ENCODE measurements around the gene ATP5IF1.

The ATP5IF1 gene

DNA sequence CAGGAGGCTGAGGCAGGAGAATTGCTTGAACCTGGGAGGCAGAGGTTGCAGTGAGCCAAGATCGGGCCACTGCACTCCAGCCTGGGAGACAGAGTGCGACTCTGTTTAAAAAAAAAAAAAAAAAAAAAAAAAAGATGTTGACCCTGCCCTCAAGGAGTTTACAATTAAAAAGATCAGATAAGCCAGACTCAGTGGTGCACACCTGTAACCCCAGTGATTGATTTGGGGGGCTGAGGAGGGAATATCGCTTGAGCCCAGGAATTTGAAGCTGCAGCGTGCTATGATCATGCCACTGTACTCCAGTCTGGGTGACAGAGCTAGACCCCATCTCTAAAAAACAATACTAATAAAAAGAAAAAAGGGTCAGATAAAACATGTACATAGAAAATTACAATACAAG, 21.8 kb downstream of the ATP5IF1 start:
- DNase-seq (ENCODE audit: low spot score) (no peak), ATAC-seq (ENCODE audit: low read depth) (no peak)
- no peak overlapping the region for H3K27ac ChIP-seq (ENCODE audit: poor library complexity, severe bottlenecking)
- H3K4me1 ChIP-seq (ENCODE audit: insufficient read depth, poor library complexity, severe bottlenecking) = peaks cover 20% of the 10 kb centered on the region
- no peaks in the 10 kb centered on the region for H3K9me3 ChIP-seq (ENCODE audit: severe bottlenecking)
- H3K27me3 ChIP-seq (ENCODE audit: insufficient read depth, poor library complexity, severe bottlenecking) = no peaks in the 10 kb centered on the region
- TF ChIP-seq, protein P1, sequence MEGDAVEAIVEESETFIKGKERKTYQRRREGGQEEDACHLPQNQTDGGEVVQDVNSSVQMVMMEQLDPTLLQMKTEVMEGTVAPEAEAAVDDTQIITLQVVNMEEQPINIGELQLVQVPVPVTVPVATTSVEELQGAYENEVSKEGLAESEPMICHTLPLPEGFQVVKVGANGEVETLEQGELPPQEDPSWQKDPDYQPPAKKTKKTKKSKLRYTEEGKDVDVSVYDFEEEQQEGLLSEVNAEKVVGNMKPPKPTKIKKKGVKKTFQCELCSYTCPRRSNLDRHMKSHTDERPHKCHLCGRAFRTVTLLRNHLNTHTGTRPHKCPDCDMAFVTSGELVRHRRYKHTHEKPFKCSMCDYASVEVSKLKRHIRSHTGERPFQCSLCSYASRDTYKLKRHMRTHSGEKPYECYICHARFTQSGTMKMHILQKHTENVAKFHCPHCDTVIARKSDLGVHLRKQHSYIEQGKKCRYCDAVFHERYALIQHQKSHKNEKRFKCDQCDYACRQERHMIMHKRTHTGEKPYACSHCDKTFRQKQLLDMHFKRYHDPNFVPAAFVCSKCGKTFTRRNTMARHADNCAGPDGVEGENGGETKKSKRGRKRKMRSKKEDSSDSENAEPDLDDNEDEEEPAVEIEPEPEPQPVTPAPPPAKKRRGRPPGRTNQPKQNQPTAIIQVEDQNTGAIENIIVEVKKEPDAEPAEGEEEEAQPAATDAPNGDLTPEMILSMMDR (IDR thresholded peaks at IDR 0.05; ENCODE audit: poor library complexity, severe bottlenecking) = no peak
- H3K4me3 ChIP-seq (ENCODE audit: severe bottlenecking) = no peak overlapping the region
- peaks cover 14% of the 10 kb centered on the region for H3K36me3 ChIP-seq (ENCODE audit: low read depth)

DNA sequence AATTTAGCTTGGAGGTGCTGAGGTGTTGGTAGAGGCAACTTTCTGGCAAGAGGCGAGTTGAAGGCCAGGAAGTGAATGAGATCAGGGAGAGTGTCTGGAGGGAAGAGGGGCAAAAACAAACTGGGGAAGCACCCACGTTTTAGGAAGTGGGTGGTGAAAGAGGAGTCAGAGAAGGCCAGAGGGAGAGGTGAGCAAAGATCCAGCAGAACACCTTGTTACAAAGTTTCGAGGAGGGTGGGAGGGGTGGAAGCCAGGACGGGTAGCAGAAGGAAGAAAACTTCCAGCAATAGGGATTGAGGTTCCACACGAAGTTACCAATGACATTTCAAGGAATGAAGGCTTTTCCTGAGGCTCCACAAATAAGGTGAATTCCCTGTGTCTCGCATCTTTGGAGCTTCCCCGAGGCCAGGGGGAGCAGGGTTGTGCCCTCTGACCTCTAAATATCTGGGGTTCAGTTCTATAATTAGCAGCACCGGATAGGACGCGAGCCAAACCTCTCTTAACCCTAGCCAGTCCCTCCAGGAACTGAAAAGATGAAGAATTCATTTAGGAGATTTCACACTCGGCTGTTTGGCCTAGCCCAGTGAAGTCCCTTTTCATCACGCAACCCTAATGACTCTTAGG, 22.8 kb downstream of the ATP5IF1 start:
- ATAC-seq (ENCODE audit: low read depth) (no peak; the same call in 2 of the 3 replicates), DNase-seq (ENCODE audit: low spot score) (no peak)
- Histone ChIP-seq H3K4me1 (ENCODE audit: insufficient read depth, poor library complexity, severe bottlenecking) (peaks cover 20% of the 10 kb centered on the region), H3K36me3 (ENCODE audit: low read depth) (peaks cover 21% of the 10 kb centered on the region), H3K27ac (ENCODE audit: poor library complexity, severe bottlenecking) (peak overlapping the region; percentile 52), H3K9me3 (ENCODE audit: severe bottlenecking) (no peaks in the 10 kb centered on the region), H3K4me3 (ENCODE audit: severe bottlenecking) (no peak overlapping the region), H3K27me3 (ENCODE audit: insufficient read depth, poor library complexity, severe bottlenecking) (no peaks in the 10 kb centered on the region)
- TF ChIP-seq, protein P1 (IDR thresholded peaks at IDR 0.05; ENCODE audit: poor library complexity, severe bottlenecking) = no peak

DNA sequence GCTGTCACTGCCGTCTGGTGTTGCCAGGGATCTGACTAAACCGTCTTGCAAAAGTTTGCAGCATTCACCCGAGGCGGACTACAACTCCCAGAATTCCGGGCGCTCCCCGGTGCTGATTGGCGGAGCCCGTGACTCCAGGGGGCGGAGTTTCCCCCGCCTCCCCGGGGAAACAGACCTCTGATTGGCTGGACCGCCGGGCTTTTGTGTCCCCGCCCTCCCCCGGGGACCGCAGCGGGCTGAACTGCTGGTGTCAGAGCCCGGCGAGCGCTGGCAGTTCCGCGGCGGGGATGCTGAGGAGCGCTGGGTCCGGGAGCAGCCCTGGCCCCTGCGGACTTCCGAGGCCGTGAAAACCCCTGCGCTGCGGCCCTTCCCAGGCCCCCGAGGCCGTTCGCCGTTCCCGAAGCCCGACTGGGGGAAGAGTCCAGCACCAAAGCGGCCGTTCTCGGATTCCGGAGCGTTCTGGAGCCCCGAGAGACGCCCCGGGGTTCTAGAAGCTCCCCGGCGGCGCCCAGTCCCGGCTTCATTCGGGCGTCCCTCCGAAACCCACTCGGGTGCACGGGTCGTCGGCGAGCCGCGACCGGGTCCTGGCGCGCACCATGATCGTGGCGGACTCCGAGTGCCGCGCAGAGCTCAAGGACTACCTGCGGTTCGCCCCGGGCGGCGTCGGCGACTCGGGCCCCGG, 23.5 kb downstream of the ATP5IF1 start, which contains the start of gene SESN2:
Gene SESN2, plus strand, starts transcription at position 267 of the 682 bp plus-strand sequence. Its CDS starts 330 bp downstream, at position 597.
- Histone ChIP-seq H3K27me3 (ENCODE audit: insufficient read depth, poor library complexity, severe bottlenecking) (no peaks in the 10 kb centered on the region), H3K27ac (ENCODE audit: poor library complexity, severe bottlenecking) (peak within 1 kb of the TSS; percentile 52), H3K4me1 (ENCODE audit: insufficient read depth, poor library complexity, severe bottlenecking) (peaks cover 20% of the 10 kb centered on the region), H3K36me3 (ENCODE audit: low read depth) (peaks cover 24% of the 10 kb centered on the region), H3K9me3 (ENCODE audit: severe bottlenecking) (no peaks in the 10 kb centered on the region), H3K4me3 (ENCODE audit: severe bottlenecking) (peak within 1 kb of the TSS; percentile 95)
- TF ChIP-seq, protein P1 (IDR thresholded peaks at IDR 0.05; ENCODE audit: poor library complexity, severe bottlenecking) = no peak
- DNase-seq (ENCODE audit: low spot score) = peak; percentile 98
- peak; percentile 83 for ATAC-seq (ENCODE audit: low read depth)

DNA sequence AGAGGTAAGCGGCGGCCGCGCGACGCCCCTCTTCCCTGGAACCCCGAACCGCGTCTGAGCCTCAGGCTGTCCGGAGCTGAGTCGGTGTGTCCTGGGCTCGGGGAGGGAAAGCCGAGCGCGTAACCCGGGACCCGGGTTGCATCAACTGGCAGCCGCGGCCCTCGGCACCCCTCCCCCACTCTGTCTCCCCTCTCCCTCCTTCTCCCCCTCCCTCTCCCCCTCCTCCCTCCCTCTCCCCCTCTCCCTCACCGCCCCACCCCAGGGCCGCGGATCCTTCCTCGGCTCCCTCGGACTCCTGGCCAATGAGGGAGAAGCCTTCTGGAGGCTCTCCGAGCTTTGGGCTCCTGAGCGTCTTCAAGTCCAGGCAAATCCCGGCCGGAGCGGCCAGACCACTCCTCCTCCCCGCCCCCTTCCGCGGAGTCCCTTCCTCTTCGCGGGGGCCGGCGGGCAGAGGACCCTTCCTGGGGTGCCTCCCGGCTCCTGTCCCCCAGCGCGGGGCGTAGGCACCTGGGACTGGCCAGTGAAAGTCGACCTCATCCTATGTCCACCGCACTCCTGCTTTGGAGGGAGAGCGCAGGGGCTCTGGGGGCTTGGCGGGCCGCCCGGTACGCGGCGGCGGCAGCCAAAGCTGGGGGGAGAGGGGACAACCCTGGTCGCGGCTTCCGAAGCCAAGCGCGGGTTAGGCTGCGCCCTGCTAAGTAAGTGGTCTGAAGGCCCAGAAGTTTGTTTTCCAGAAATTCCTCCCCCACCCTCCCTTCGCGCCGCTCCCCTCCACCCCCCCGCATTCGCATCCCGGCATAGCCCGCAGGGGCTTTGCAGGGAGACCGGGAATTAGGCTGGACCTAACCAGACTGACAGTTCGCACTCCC, 24.2 kb downstream of the ATP5IF1 start:
- Histone ChIP-seq H3K4me3 (ENCODE audit: severe bottlenecking) (peak overlapping the region; percentile 95), H3K27ac (ENCODE audit: poor library complexity, severe bottlenecking) (peak overlapping the region; percentile 52), H3K4me1 (ENCODE audit: insufficient read depth, poor library complexity, severe bottlenecking) (peaks cover 20% of the 10 kb centered on the region), H3K9me3 (ENCODE audit: severe bottlenecking) (no peaks in the 10 kb centered on the region), H3K27me3 (ENCODE audit: insufficient read depth, poor library complexity, severe bottlenecking) (no peaks in the 10 kb centered on the region), H3K36me3 (ENCODE audit: low read depth) (peaks cover 32% of the 10 kb centered on the region)
- TF ChIP-seq, protein P1 (IDR thresholded peaks at IDR 0.05; ENCODE audit: poor library complexity, severe bottlenecking) = no peak
- peak; percentile 72 for ATAC-seq (ENCODE audit: low read depth)
- DNase-seq (ENCODE audit: low spot score) = peak; percentile 85
